HG02973 (cell line): ENCODE measurements around the gene COX20.
"Not testable (repeated sequence)": the region's sequence is repeated elsewhere in the genome, so short reads cannot be mapped to it uniquely, and the experiment has no call there.

Source experiments
- ATAC-seq: cut with Tn5 transposase; IDR thresholded peaks from one replicate; pipeline ENCODE4 v1.9.1; 2021; ENCODE audit warnings: moderate library complexity; ENCODE audit not compliant: unreplicated experiment

Gene COX20, protein sequence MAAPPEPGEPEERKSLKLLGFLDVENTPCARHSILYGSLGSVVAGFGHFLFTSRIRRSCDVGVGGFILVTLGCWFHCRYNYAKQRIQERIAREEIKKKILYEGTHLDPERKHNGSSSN

GRCh38 chr1:244835276-244836134 is at the start of gene COX20:
COX20 (plus strand) TSS chr1:244835658; CDS start chr1:244835715, 57 bp downstream.
- ATAC-seq: peak; percentile 59

- no peak for ATAC-seq
Measured at GRCh38 chr1:244788493-244789275, 46.8 kb upstream of the COX20 start.

- no peak for ATAC-seq
Measured at GRCh38 chr1:244789276-244789580, 46.2 kb upstream of the COX20 start.

DNA sequence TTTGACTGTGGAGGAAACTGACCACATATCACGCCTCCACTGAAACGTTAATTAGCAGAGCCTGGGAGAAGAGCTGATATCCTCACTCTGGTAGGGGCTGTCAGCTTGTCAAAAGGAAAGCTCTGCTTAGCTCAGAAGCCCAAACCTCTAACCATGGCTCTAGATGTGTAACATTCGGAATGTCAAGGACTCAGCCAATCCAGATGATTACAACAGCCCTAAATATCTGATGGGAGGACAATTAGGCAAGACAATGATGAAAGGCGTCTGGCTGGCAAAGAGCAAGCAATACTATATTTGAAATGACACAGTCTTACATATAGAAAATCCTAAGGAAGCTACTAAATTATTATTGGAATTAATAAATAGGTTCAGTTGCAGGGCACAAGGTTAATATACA is 45.7 kb upstream of the COX20 start:
- no peak for ATAC-seq

- no peak for ATAC-seq
Measured at GRCh38 chr1:244791061-244791460, 44.4 kb upstream of the COX20 start.

DNA sequence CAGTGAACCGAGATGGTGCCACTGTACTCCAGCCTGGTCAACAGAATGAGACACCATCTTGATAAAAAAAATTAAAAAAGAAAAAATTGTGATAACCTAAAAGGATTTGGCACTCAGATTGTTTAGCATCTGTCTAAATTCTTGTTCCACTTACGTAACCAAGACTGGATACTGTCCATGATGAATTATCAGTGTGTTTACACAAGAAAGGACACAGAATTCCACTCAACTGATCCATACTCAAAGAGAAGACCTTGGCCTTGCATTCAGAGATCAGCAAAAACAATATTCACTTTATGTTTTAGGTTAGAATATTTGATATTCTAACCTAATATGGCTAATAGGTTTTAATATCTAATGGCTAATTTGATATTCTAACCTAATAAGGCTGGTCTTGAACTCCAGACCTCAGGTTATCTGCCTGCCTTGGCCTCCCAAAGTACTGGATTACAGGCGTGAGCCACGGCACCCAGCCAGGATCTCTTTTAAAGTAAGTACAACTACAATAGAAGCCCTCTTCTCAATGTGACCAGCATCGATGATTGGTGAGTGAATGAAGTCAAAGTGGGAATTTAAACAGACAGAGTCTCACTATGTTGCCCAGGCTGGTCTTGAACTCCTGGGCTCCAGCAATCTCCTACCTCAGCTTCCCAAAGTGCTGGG is 43.1 kb upstream of the COX20 start:
- no peak for ATAC-seq

- ATAC-seq: no peak
Measured at GRCh38 chr1:244794071-244794470, 41.4 kb upstream of the COX20 start.

DNA sequence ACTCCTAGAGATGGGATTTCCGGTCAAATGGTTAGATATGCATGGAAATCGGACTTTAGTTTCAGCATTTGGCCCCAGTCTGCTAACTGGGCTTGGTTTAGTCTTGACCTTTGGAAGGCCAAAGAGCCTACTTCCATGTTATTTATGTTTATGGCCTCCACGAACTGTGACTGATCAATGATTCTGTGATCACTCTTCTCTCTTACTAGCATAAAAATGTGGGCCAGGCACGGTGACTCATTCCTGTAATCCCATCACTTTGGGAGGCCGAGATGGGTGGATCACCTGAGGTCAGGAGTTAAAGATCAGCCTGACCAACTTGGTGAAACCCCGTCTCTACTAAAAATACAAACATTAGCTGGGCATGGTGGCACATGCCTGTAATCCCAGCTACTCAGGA is 40.9 kb upstream of the COX20 start:
- ATAC-seq: not testable (repeated sequence)

- no peak for ATAC-seq
Measured at GRCh38 chr1:244796719-244797406, 38.6 kb upstream of the COX20 start.

DNA sequence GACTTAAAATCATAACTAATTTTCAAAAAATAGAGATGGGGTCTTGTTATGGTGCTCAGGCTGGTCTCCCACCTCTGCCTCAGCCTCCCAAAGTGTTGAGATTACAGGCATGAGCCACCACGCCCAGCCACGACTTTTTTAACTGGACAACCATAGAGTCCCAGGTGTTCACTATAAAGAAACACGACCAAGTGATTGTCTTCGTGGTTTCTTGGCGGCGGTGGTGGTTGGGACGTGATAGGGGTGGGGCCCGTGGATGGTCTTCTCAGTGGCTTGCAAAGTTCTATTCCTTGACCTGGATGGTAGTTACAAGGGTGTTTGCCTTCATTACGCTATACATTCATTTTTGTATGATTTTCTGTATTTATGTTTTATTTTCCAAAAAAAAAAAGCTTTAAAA is 34.6 kb upstream of the COX20 start:
- no peak for ATAC-seq

- ATAC-seq: no peak
Measured at GRCh38 chr1:244801246-244801645, 34.2 kb upstream of the COX20 start.

GRCh38 chr1:244802041-244802440 is 33.4 kb upstream of the COX20 start:
- no peak for ATAC-seq

DNA sequence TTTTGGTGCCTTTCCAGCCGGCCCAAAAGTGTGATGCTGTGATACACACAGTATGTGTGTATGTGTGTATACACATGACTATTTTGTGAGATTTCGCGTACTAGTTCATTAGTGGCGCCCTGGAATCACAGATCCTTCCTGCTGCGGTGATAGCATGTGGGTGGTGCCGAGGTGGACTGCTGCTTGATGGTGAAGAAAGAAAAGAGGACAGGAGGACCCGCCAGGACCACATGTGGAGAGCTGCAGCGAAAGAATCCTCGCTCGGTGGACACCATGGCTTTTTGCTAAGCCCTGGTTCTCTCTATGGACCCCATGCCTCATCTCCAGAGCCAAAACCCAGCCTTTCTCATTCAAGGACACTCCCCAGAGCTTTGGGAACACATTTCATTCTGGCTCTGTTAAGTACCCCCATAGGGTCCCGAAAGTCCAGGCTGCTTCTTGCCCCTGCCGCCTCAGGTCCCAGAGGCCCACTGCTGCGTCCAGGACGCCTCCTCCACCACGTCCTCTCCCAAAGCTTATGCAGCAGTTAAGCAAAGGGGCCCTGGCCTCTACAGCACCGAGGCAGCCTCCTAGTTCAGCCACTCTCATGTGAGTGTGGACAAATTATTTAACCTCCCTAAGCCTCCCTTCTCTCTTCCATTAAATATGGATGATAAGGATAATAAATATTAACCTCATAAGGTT is 32.8 kb upstream of the COX20 start:
- no peak for ATAC-seq

DNA sequence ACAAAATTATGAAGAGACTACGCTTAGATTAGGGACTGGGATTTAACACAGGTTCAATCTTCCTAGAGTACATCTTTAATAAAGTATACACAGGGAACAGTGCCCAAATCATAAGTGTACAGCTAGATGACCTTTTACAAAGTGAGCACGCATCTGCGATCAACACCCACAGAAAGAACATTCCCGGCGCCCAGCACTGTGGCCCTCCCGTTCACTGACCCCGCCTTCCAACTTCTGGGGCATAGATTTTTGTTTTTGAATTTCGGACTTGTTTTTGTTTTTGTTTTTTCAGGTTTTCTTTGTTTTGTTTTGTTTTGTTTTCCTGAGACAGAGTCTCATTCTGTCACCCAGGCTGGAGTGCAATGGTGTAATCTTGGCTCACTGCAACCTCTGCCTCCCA is 30.6 kb upstream of the COX20 start:
- no peak for ATAC-seq

GRCh38 chr1:244807138-244807537 is 28.3 kb upstream of the COX20 start:
- ATAC-seq: no peak

DNA sequence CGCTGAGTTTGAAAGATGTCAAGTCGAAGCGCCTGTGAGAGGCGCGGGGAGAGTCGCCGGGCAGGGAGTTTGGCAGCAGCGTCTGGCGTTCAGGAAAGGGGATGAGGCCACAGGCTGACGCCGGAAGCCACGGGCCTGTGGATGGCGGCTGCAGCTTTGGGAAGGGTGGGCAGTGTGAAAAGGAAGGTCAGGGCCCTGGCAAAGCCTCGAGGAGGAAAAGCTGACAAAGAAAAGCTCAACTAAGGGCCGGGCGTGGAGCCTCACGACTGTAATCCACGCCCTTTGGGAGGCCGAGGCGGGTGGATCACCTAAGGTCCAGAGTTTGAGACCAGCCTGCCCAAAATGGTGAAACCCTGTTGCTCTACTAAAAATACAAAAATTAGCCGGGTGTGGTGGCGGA is 25.2 kb upstream of the COX20 start:
- no peak for ATAC-seq

GRCh38 chr1:244813327-244813726 is 22.1 kb upstream of the COX20 start:
- ATAC-seq: no peak

- ATAC-seq: no peak
Measured at GRCh38 chr1:244815600-244816099, 19.8 kb upstream of the COX20 start.

DNA sequence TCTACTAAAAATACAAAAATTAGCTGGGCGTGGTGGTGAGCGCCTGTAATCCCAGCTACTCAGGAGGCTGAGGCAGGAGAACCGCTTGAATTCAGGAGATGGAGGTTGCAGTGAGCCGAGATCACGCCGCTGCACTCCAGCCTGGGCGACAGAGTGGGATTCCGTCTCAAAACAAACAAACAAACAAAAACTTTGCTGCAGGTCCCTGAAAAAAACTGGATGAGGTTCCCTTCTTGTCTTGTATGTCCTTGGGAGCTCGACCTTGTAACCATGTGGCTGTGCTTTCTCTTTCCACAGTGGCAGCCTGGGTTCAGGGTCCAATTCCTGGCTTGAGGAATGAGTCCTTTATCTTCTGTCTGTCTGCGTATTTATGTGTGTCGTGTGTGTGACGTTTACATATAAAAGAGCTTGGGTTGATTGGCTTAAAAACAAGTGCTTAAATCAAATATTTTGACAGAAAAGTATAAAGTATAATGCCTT is 18.0 kb upstream of the COX20 start:
- ATAC-seq: no peak

GRCh38 chr1:244820131-244820530 is 15.3 kb upstream of the COX20 start:
- no peak for ATAC-seq
